ENCODE results near the gene SYCE1L.

GRCh38 chr16:77190190-77190477 is 9.1 kb upstream of the SYCE1L start:
- TF ChIP-seq, protein P1, sequence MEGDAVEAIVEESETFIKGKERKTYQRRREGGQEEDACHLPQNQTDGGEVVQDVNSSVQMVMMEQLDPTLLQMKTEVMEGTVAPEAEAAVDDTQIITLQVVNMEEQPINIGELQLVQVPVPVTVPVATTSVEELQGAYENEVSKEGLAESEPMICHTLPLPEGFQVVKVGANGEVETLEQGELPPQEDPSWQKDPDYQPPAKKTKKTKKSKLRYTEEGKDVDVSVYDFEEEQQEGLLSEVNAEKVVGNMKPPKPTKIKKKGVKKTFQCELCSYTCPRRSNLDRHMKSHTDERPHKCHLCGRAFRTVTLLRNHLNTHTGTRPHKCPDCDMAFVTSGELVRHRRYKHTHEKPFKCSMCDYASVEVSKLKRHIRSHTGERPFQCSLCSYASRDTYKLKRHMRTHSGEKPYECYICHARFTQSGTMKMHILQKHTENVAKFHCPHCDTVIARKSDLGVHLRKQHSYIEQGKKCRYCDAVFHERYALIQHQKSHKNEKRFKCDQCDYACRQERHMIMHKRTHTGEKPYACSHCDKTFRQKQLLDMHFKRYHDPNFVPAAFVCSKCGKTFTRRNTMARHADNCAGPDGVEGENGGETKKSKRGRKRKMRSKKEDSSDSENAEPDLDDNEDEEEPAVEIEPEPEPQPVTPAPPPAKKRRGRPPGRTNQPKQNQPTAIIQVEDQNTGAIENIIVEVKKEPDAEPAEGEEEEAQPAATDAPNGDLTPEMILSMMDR (conservative IDR thresholded peaks at IDR 0.05; ENCODE audit: low read length), result no peak
- no peak for TF ChIP-seq EZH2phosphoT487 (IDR thresholded peaks at IDR 0.05; ENCODE audit: borderline replicate concordance)

All from Loucy (cell line).